ENCODE data around the gene KCNIP1. TPM values are rescaled to one million over a fixed set of nuclear protein-coding genes. Genes with fewer than 3 reads are reported as not detected.

Gene KCNIP1
- total RNA-seq, 1 donor from 2014 or later, result not detected

DNA sequence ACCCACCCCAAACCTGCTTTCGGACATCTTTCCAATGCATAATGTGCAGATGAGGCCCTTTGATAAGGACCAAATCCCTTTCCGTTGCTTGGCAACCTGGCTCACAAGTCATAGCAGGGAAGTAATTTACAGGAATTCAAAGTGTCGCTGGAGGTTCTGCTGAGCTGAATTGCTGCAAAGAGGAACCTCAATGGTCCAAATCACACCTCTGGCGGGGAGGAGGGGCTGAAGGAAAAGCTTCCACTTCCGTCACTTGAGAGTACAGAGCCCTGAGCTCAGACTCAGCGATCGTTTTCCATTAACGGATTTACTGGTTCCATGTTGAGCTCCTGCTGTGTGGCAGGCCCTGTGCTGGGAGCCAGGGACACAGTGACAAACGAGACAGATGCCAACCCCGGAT, 99.3 kb downstream of the KCNIP1 start:
- Histone ChIP-seq H3K36me3 (no peaks in the 10 kb centered on the region), H3K4me1 (peaks cover 5% of the 10 kb centered on the region), H3K4me3 (no peak overlapping the region), H3K9me3 (no peaks in the 10 kb centered on the region), H3K27ac (no peak overlapping the region), H3K27me3 (no peaks in the 10 kb centered on the region)
- TF ChIP-seq, protein P1, sequence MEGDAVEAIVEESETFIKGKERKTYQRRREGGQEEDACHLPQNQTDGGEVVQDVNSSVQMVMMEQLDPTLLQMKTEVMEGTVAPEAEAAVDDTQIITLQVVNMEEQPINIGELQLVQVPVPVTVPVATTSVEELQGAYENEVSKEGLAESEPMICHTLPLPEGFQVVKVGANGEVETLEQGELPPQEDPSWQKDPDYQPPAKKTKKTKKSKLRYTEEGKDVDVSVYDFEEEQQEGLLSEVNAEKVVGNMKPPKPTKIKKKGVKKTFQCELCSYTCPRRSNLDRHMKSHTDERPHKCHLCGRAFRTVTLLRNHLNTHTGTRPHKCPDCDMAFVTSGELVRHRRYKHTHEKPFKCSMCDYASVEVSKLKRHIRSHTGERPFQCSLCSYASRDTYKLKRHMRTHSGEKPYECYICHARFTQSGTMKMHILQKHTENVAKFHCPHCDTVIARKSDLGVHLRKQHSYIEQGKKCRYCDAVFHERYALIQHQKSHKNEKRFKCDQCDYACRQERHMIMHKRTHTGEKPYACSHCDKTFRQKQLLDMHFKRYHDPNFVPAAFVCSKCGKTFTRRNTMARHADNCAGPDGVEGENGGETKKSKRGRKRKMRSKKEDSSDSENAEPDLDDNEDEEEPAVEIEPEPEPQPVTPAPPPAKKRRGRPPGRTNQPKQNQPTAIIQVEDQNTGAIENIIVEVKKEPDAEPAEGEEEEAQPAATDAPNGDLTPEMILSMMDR (IDR thresholded peaks at IDR 0.05), result no peak
- no peak for TF ChIP-seq POLR2AphosphoS5 (IDR thresholded peaks at IDR 0.05; ENCODE audit: insufficient read depth in 1 of 2, low read depth in 1 of 2)
- intact Hi-C loops (cut with DNase I), result no loop called here
- DNase-seq (ENCODE audit: extremely low spot score in 2 of 2), result no peak

DNA sequence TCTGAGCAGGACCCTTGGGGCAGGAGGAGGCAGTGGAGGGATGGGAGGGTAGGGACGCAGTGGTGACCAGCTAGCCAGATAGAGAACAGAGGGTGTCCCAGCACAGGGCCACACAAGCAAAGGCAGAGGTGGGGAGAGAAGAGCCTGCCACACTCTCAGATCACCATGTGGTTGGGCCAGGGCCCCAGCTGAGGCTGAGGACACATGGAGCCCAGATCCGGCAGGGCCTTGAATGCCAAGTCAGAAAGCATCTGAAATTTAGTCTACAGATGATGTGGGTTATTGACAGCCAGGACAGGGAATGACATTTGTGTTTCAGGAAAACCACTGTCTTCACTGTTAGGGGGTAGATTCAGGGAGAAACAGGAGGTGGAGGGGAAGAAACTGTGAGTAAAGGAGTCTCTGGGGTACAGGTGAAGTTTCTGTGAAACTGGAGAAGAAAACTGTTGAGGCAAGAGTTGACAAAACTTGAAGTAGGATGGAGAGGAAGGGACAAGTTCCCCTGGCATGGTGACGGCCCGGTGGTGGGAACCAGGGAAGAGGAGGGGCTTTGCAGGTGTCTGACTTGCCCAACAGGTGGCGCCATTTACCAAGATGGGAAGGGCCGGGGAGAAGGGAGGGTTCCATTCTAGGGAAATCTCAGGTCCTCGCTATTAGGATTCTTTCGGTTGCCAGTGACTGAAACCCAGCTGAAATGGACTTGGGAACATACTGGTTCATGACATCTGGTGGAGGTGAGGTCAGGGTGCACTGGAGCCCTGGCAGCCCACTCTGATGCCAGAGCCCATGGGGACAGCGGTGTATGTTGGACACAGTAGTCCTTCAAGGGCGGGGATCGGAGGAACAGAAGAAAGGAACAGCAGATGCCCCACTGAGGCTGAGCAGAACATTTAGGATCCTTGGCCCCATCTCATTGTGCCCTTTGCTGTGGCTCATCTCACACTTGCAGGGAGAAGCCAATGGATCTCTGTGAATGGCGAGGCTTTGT, 100.1 kb downstream of the KCNIP1 start:
- Histone ChIP-seq H3K9me3 (no peaks in the 10 kb centered on the region), H3K27me3 (no peaks in the 10 kb centered on the region), H3K27ac (no peak overlapping the region), H3K36me3 (no peaks in the 10 kb centered on the region), H3K4me1 (no peaks in the 10 kb centered on the region), H3K4me3 (no peak overlapping the region)
- DNase-seq (ENCODE audit: extremely low spot score in 2 of 2), result no peak
- TF ChIP-seq POLR2AphosphoS5 (IDR thresholded peaks at IDR 0.05; ENCODE audit: insufficient read depth in 1 of 2, low read depth in 1 of 2) (no peak), POLR2A (IDR thresholded peaks at IDR 0.05) (no peak)
- TF ChIP-seq, protein P1 (IDR thresholded peaks at IDR 0.05), result peak; percentile 7 to 33 (median 28)
- intact Hi-C loops (cut with DNase I), result no loop called here

DNA sequence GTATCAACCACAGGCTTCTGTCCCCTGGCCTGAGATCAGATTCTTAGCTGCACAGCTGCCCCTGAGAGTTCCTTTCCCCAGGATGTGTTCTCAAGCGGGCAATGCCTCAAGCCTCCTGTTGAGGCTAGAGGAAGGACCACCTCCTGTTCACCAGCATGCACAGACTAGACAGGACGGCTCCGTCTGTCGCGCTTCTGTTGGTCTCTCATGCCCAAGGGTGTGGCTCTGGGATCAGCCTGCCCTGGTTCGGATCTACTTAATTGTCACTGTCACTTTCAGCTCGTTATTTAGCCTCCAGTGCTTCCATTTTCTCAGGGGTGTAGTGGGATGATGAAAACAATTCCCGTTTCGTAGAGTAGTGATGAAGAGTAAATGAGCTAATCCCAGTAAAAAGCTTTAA, 103.1 kb downstream of the KCNIP1 start:
- no peak overlapping the region for H3K4me3 ChIP-seq
- H3K27ac ChIP-seq, result no peak overlapping the region
- intact Hi-C loops (cut with DNase I), result no loop called here
- no peak for DNase-seq (ENCODE audit: extremely low spot score in 2 of 2)
- no peaks in the 10 kb centered on the region for H3K27me3 ChIP-seq
- H3K36me3 ChIP-seq, result no peaks in the 10 kb centered on the region
- TF ChIP-seq POLR2A (IDR thresholded peaks at IDR 0.05), result no peak
- TF ChIP-seq POLR2AphosphoS5 (IDR thresholded peaks at IDR 0.05; ENCODE audit: insufficient read depth in 1 of 2, low read depth in 1 of 2), result no peak
- TF ChIP-seq, protein P1 (IDR thresholded peaks at IDR 0.05), result no peak
- no peaks in the 10 kb centered on the region for H3K9me3 ChIP-seq
- H3K4me1 ChIP-seq, result no peaks in the 10 kb centered on the region

DNA sequence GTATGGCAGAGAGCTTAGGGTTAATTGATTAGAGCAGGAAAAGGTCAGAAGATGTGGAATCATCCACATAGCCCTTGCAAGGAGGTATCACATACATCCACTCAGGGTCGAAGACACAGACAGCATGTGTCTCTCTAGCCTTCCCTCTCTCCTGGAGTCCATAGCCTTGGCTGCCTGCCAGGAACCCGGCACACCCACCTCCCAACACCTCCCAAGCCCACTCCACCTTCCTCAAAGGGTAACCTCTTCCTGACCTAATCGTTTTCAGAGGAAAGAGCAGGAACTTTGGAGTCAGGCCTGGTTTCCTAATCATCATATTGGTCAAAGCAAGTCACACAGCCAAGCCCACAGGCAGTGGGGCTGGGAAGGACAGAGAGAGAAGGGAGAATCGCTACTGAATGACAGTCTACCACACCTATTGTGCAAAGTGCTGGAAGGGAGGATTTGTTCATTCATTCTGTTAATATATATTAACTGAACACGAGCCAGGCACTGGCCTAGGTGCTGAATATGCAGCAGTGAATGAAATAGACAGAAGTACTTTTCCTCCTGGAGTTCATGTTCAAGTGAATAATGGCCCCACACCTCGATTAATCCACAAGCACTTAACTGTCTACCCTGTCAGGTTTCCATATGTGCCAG, 107.8 kb downstream of the KCNIP1 start:
- intact Hi-C loops (cut with DNase I), result no loop called here
- H3K27ac ChIP-seq, result no peak overlapping the region
- H3K4me1 ChIP-seq, result peaks cover 5% of the 10 kb centered on the region
- no peaks in the 10 kb centered on the region for H3K27me3 ChIP-seq
- H3K9me3 ChIP-seq, result no peaks in the 10 kb centered on the region
- no peaks in the 10 kb centered on the region for H3K36me3 ChIP-seq
- no peak overlapping the region for H3K4me3 ChIP-seq
- no peak for DNase-seq (ENCODE audit: extremely low spot score in 2 of 2)
- TF ChIP-seq, protein P1 (IDR thresholded peaks at IDR 0.05), result no peak
- no peak for TF ChIP-seq POLR2A (IDR thresholded peaks at IDR 0.05)
- no peak for TF ChIP-seq POLR2AphosphoS5 (IDR thresholded peaks at IDR 0.05; ENCODE audit: insufficient read depth in 1 of 2, low read depth in 1 of 2)
